HCEC 1CT (cell line): ENCODE results near the gene LBR.

Source experiments
- DNase-seq: peaks from one replicate; pipeline ENCODE4 v3.0.0-alpha.2; 2017

LBR gene

GRCh38 chr1:225442123-225442505 lies 14.3 kb upstream of the LBR start:
- no peak for DNase-seq

GRCh38 chr1:225441314-225442122 lies 13.7 kb upstream of the LBR start:
- DNase-seq = no peak

GRCh38 chr1:225440380-225441221 lies 12.8 kb upstream of the LBR start:
- no peak for DNase-seq

- DNase-seq = peak; percentile 50
Observed at GRCh38 chr1:225437710-225438437, 10.0 kb upstream of the LBR start.

- no peak for DNase-seq
Observed at GRCh38 chr1:225435957-225436392, 8.1 kb upstream of the LBR start.

- DNase-seq = no peak
Observed at GRCh38 chr1:225435487-225435886, 7.6 kb upstream of the LBR start.

GRCh38 chr1:225435076-225435475 lies 7.2 kb upstream of the LBR start:
- no peak for DNase-seq

- DNase-seq = no peak
Observed at GRCh38 chr1:225434046-225434445, 6.2 kb upstream of the LBR start.

- DNase-seq = no peak
Observed at GRCh38 chr1:225431081-225431863, 3.4 kb upstream of the LBR start.

- DNase-seq = no peak
Observed at GRCh38 chr1:225430301-225430700, 2.5 kb upstream of the LBR start.

- no peak for DNase-seq
Observed at GRCh38 chr1:225428881-225429455, 1.1 kb upstream of the LBR start.

- DNase-seq = peak; percentile 91
Observed at GRCh38 chr1:225428068-225428880, 436 bp upstream of the LBR start.

GRCh38 chr1:225426395-225427234 lies 1.2 kb downstream of the LBR start:
- peak; percentile 26 for DNase-seq

- peak; percentile 57 for DNase-seq
Observed at GRCh38 chr1:225425201-225425786, 2.5 kb downstream of the LBR start.

GRCh38 chr1:225424562-225425200 lies 3.2 kb downstream of the LBR start:
- DNase-seq = peak; percentile 64

GRCh38 chr1:225423518-225423855 lies 4.4 kb downstream of the LBR start:
- no peak for DNase-seq

GRCh38 chr1:225422795-225423517 lies 4.9 kb downstream of the LBR start:
- DNase-seq = no peak

GRCh38 chr1:225422031-225422605 lies 5.7 kb downstream of the LBR start:
- no peak for DNase-seq
